HepG2 (cell line): ENCODE results near the gene CCT7. TPM values are rescaled to one million over a fixed set of nuclear protein-coding genes. Genes with fewer than 3 reads are reported as not detected.

Experiments
- ARNT ChIP-seq: fragments of 450-650 bp; IDR thresholded peaks from 2 replicates; pipeline ENCODE4 v1.6.1; 2017
- ATF7 ChIP-seq, 2 experiments: fragments of 450-650 bp in 1 of 2; sonication (generic) in 1 of 2; formaldehyde crosslinking in 1 of 2; IDR thresholded peaks; 2 replicates each; pipeline versions ENCODE4 v1.4.0 to v1.6.1; 2016 to 2020; ENCODE audit warnings: antibody characterized with exemption in 1 of 2, mild to moderate bottlenecking in 1 of 2, missing genetic modification reagents in 1 of 2
- DPF2 ChIP-seq: sonication (generic); formaldehyde crosslinking; IDR thresholded peaks from 2 replicates; pipeline ENCODE4 v1.4.0; 2020; ENCODE audit warnings: mild to moderate bottlenecking, low read depth, missing genetic modification reagents, borderline replicate concordance
- DR1 ChIP-seq: sonication (generic); formaldehyde crosslinking; IDR thresholded peaks from 2 replicates; pipeline ENCODE4 v1.8.0; 2021; ENCODE audit warnings: mild to moderate bottlenecking, missing genetic modification reagents, inconsistent platforms
- GATAD1 ChIP-seq: IDR thresholded peaks from 2 replicates; pipeline ENCODE4 v1.6.1; 2016; ENCODE audit warnings: missing genetic modification reagents, missing compliant biosample characterization
- LCORL ChIP-seq, 2 experiments: fragments of 450-650 bp in 1 of 2; sonication (generic) in 1 of 2; formaldehyde crosslinking in 1 of 2; IDR thresholded peaks; 2 replicates each; pipeline versions ENCODE4 v1.5.0 to v1.6.1; 2017 to 2020; ENCODE audit warnings: antibody characterized with exemption in 1 of 2, missing genetic modification reagents in 1 of 2
- MAFF ChIP-seq: IDR thresholded peaks from 2 replicates; pipeline ENCODE4 v1.6.1; 2011; ENCODE audit warnings: low read depth, low read length, improper control_type of control experiment
- NCOR1 ChIP-seq: fragments of 200-600 bp; sonication (generic); IDR thresholded peaks from 2 replicates; pipeline ENCODE4 v1.7.0; 2017; ENCODE audit warnings: antibody characterized with exemption, low read length, borderline replicate concordance
- RFXAP ChIP-seq: sonication (generic); formaldehyde crosslinking; IDR thresholded peaks from 2 replicates; pipeline ENCODE4 v1.4.0; 2020; ENCODE audit warnings: missing genetic modification reagents, borderline replicate concordance
- SKI ChIP-seq: fragments of 450-650 bp; IDR thresholded peaks from one replicate; pipeline ENCODE4 v1.6.1; 2018; ENCODE audit warnings: mild to moderate bottlenecking; ENCODE audit not compliant: partially characterized antibody
- TCF7 ChIP-seq: sonication (generic); IDR thresholded peaks from 2 replicates; pipeline ENCODE4 v1.6.1; 2016; ENCODE audit warnings: antibody characterized with exemption, low read depth
- ZFP1 ChIP-seq: IDR thresholded peaks from 2 replicates; pipeline ENCODE4 v1.6.1; 2016
- ZFP36L2 ChIP-seq: sonication (generic); formaldehyde crosslinking; IDR thresholded peaks from 2 replicates; pipeline ENCODE4 v1.4.0; 2020; ENCODE audit warnings: missing genetic modification reagents
- ZNF225 ChIP-seq: sonication (generic); formaldehyde crosslinking; IDR thresholded peaks from 2 replicates; pipeline ENCODE4 v1.4.0; 2020; ENCODE audit warnings: mild to moderate bottlenecking, missing genetic modification reagents
- ZNF253 ChIP-seq: sonication (generic); formaldehyde crosslinking; IDR thresholded peaks from 2 replicates; pipeline ENCODE4 v1.8.0; 2022; ENCODE audit warnings: mild to moderate bottlenecking, missing genetic modification reagents, borderline replicate concordance
- ZNF451 ChIP-seq: sonication (generic); formaldehyde crosslinking; IDR thresholded peaks from 2 replicates; pipeline ENCODE4 v1.5.0; 2020; ENCODE audit warnings: mild to moderate bottlenecking, missing genetic modification reagents
- ZNF724P ChIP-seq: sonication (generic); formaldehyde crosslinking; IDR thresholded peaks from 2 replicates; pipeline ENCODE4 v1.8.0; 2022; ENCODE audit warnings: missing genetic modification reagents, borderline replicate concordance
- ZSCAN25 ChIP-seq: sonication (generic); formaldehyde crosslinking; IDR thresholded peaks from 2 replicates; pipeline ENCODE4 v1.8.0; 2022; ENCODE audit warnings: mild to moderate bottlenecking, missing genetic modification reagents
- polyA plus RNA-seq, 8 experiments: library from polyadenylated mRNA; depleted of rRNA in 3 of 8; stranded (reverse) in 7 of 8; unstranded in 1 of 8; fragments of >200 nt; fragmentation: Illumina TruSeq in 4 of 8; extraction: Trizol in 4 of 8; gene quantifications; 2 replicates each; pipeline versions ENCODE4 v1.2.1 to v1.2.3, GENCODE V29; 2011 to 2016; ENCODE audit warnings: low read depth in 4 of 8, missing spikeins in 1 of 8, mixed read lengths in 1 of 8; ENCODE audit not compliant: insufficient read depth in 1 of 8
- total RNA-seq, 5 experiments: library from RNA; depleted of rRNA; stranded (reverse); fragments of >200 nt; fragmentation: Illumina TruSeq; extraction: Trizol; gene quantifications; 2 replicates each; pipeline ENCODE4 v1.2.3, GENCODE V29; 2016; ENCODE audit warnings: low read depth in 1 of 5
- TF ChIP-seq, protein P1 (sequence below): sonication (generic); formaldehyde crosslinking; IDR thresholded peaks from 2 replicates; pipeline ENCODE4 v1.9.0; 2022; ENCODE audit warnings: missing genetic modification reagents, mild to moderate bottlenecking, borderline replicate concordance
- TF ChIP-seq, protein P2 (sequence below): sonication (generic); formaldehyde crosslinking; IDR thresholded peaks from 2 replicates; pipeline ENCODE4 v1.4.0; 2020; ENCODE audit warnings: missing genetic modification reagents
- TF ChIP-seq, protein P3 (sequence below): sonication (generic); formaldehyde crosslinking; IDR thresholded peaks from 2 replicates; pipeline ENCODE4 v1.9.0; 2021; ENCODE audit warnings: missing genetic modification reagents, mild to moderate bottlenecking, borderline replicate concordance

The CCT7 gene
- total and polyA plus RNA-seq, 2 of the 13 experiments (the other 11 are each of a cell fraction or from before 2014, with no cell fraction given) = 347 to 517 TPM

DNA sequence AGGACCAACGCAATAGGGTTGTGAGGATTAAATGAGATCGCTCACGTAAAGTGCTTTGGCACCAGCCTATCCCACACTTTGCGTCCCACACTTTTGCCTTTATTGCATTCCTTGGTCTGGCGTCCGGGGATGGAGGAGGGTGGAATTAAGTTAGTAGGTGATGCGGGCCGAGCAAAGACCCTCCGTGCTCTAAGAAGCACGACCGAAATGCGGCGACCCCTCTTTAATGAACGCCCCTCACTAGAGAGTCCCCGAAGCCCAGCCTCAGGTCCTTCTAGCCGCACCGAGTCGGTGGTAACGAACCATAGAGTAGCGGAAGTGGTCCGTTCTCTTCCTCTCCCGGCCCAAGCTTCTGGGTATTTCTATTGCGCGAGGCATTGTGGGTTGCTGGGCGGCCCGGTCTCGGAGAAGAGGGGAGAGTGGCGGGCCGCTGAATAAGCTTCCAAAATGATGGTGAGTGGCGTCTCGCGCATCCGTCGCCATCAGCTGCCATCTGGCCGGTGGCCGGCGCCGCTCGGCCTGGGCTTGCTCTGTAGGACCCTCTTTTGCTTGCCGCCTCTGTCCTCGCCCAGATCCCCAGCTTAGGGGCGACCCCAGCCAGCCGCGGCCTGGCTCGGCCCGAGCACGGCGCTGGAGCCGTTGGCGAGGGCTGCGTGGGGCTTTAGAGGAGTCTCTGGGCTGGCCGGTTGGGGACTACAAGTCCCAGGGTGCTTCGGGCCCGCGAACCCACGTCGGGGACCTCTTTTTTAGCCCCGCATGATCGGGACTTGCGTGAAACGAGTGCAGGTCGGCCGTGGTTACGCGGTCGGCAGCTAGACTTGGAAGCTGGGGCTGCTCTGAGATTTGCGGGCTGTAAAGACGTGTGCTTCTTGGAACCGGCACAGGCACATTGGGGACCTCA, at the start of gene CCT7 (continued):
- TF ChIP-seq ZFP1 (CRISPR knock-in tag) = 0 out of 2 replicates have a peak, but pooled peaks have one; percentile 80
- TF ChIP-seq ATF7 (IDR thresholded peaks at IDR 0.05) = no peak
- TF ChIP-seq ATF7 (CRISPR knock-in tag; IDR thresholded peaks at IDR 0.05) = no peak
- TF ChIP-seq LCORL (IDR thresholded peaks at IDR 0.05) = peak; percentile 62
- peak; percentile 74 for TF ChIP-seq LCORL (CRISPR knock-in tag; IDR thresholded peaks at IDR 0.05)
- TF ChIP-seq ARNT = no peak
- TF ChIP-seq ZNF225 (CRISPR knock-in tag) = peak; percentile 86; the same call in 1 of the 2 replicates
- TF ChIP-seq MAFF = no peak
- no peak; the same call in 1 of the 2 replicates for TF ChIP-seq ZNF451 (CRISPR knock-in tag)
- TF ChIP-seq, protein P1, sequence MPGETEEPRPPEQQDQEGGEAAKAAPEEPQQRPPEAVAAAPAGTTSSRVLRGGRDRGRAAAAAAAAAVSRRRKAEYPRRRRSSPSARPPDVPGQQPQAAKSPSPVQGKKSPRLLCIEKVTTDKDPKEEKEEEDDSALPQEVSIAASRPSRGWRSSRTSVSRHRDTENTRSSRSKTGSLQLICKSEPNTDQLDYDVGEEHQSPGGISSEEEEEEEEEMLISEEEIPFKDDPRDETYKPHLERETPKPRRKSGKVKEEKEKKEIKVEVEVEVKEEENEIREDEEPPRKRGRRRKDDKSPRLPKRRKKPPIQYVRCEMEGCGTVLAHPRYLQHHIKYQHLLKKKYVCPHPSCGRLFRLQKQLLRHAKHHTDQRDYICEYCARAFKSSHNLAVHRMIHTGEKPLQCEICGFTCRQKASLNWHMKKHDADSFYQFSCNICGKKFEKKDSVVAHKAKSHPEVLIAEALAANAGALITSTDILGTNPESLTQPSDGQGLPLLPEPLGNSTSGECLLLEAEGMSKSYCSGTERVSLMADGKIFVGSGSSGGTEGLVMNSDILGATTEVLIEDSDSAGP (CRISPR knock-in tag) = peak; percentile 87
- TF ChIP-seq NCOR1 = peak; percentile 60; the same call in 1 of the 2 replicates
- TF ChIP-seq ZFP36L2 (CRISPR knock-in tag) = no peak
- TF ChIP-seq DR1 = peak; percentile 99
- TF ChIP-seq GATAD1 (CRISPR knock-in tag) = peak; percentile 96
- TF ChIP-seq RFXAP (CRISPR knock-in tag) = peak; percentile 91
- TF ChIP-seq DPF2 = no peak
- TF ChIP-seq SKI = no peak
- peak; percentile 68; the same call in 1 of the 2 replicates for TF ChIP-seq ZSCAN25 (CRISPR knock-in tag)
- TF ChIP-seq, protein P2, sequence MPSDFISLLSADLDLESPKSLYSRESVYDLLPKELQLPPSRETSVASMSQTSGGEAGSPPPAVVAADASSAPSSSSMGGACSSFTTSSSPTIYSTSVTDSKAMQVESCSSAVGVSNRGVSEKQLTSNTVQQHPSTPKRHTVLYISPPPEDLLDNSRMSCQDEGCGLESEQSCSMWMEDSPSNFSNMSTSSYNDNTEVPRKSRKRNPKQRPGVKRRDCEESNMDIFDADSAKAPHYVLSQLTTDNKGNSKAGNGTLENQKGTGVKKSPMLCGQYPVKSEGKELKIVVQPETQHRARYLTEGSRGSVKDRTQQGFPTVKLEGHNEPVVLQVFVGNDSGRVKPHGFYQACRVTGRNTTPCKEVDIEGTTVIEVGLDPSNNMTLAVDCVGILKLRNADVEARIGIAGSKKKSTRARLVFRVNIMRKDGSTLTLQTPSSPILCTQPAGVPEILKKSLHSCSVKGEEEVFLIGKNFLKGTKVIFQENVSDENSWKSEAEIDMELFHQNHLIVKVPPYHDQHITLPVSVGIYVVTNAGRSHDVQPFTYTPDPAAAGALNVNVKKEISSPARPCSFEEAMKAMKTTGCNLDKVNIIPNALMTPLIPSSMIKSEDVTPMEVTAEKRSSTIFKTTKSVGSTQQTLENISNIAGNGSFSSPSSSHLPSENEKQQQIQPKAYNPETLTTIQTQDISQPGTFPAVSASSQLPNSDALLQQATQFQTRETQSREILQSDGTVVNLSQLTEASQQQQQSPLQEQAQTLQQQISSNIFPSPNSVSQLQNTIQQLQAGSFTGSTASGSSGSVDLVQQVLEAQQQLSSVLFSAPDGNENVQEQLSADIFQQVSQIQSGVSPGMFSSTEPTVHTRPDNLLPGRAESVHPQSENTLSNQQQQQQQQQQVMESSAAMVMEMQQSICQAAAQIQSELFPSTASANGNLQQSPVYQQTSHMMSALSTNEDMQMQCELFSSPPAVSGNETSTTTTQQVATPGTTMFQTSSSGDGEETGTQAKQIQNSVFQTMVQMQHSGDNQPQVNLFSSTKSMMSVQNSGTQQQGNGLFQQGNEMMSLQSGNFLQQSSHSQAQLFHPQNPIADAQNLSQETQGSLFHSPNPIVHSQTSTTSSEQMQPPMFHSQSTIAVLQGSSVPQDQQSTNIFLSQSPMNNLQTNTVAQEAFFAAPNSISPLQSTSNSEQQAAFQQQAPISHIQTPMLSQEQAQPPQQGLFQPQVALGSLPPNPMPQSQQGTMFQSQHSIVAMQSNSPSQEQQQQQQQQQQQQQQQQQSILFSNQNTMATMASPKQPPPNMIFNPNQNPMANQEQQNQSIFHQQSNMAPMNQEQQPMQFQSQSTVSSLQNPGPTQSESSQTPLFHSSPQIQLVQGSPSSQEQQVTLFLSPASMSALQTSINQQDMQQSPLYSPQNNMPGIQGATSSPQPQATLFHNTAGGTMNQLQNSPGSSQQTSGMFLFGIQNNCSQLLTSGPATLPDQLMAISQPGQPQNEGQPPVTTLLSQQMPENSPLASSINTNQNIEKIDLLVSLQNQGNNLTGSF (CRISPR knock-in tag) = peak; percentile 97
- TF ChIP-seq, protein P3, sequence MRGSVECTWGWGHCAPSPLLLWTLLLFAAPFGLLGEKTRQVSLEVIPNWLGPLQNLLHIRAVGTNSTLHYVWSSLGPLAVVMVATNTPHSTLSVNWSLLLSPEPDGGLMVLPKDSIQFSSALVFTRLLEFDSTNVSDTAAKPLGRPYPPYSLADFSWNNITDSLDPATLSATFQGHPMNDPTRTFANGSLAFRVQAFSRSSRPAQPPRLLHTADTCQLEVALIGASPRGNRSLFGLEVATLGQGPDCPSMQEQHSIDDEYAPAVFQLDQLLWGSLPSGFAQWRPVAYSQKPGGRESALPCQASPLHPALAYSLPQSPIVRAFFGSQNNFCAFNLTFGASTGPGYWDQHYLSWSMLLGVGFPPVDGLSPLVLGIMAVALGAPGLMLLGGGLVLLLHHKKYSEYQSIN (CRISPR knock-in tag) = 0 out of 2 replicates have a peak, but pooled peaks have one; percentile 87
- no peak for TF ChIP-seq ZNF253
- no peak for TF ChIP-seq ZNF724P
- TF ChIP-seq TCF7 = no peak
